Liver (tissue), 9 donors: ENCODE measurements around the gene RNF41. TPM values are rescaled to one million over a fixed set of nuclear protein-coding genes. Genes with fewer than 3 reads are reported as not detected.

Experiments used
- DNase-seq: peaks from one replicate; pipeline ENCODE4 v3.0.0-alpha.2; 2017; ENCODE audit warnings: low spot score
- H3K27ac ChIP-seq, 2 donors: one replicate each; pipeline ENCODE4 v1.7.0; 2013; ENCODE audit warnings: inconsistent platforms in 2 of 2, low read length in 2 of 2, control low read depth in 1 of 2, low read depth in 1 of 2, mild to moderate bottlenecking in 1 of 2
- H3K27me3 ChIP-seq, 4 donors: one replicate each; pipeline versions ENCODE4 v1.6.1 to v1.7.0; 2013; ENCODE audit warnings: low read length in 3 of 4, inconsistent platforms in 1 of 4, mild to moderate bottlenecking in 1 of 4, moderate library complexity in 1 of 4; ENCODE audit not compliant: control insufficient read depth in 4 of 4, insufficient read depth in 4 of 4
- H3K36me3 ChIP-seq, 4 donors: one replicate each; pipeline versions ENCODE4 v1.6.1 to v1.7.0; 2013; ENCODE audit warnings: low read length in 3 of 4, mild to moderate bottlenecking in 3 of 4, low read depth in 1 of 4, moderate library complexity in 1 of 4; ENCODE audit not compliant: control insufficient read depth in 4 of 4, insufficient read depth in 3 of 4
- H3K4me1 ChIP-seq, 4 donors: one replicate each; pipeline versions ENCODE4 v1.6.1 to v1.7.0; 2013; ENCODE audit warnings: low read length in 3 of 4, mild to moderate bottlenecking in 3 of 4, moderate library complexity in 1 of 4; ENCODE audit not compliant: control insufficient read depth in 4 of 4, insufficient read depth in 4 of 4
- H3K4me3 ChIP-seq, 3 donors: one replicate each; pipeline versions ENCODE4 v1.6.1 to v1.7.0; 2013; ENCODE audit warnings: low read length in 3 of 3, control low read depth in 1 of 3, low read depth in 1 of 3, mild to moderate bottlenecking in 1 of 3
- H3K9ac ChIP-seq, 2 donors: one replicate each; pipeline ENCODE4 v1.7.0; 2013; ENCODE audit warnings: low read length in 2 of 2, mild to moderate bottlenecking in 2 of 2, moderate library complexity in 2 of 2, control low read depth in 1 of 2, low read depth in 1 of 2
- H3K9me3 ChIP-seq, 4 donors: one replicate each; pipeline versions ENCODE4 v1.6.1 to v1.7.0; 2013; ENCODE audit warnings: low read length in 3 of 4; ENCODE audit not compliant: control insufficient read depth in 4 of 4
- ATF3 ChIP-seq: IDR thresholded peaks from 2 replicates; pipeline ENCODE4 v1.6.1; 2016; ENCODE audit warnings: antibody characterized with exemption
- EGR1 ChIP-seq, 2 donors: IDR thresholded peaks; 2 replicates each; pipeline ENCODE4 v1.6.1; 2016 to 2018; ENCODE audit warnings: antibody characterized with exemption in 2 of 2, low read depth in 2 of 2
- FOXA1 ChIP-seq: IDR thresholded peaks from 2 replicates; pipeline ENCODE4 v1.6.1; 2016; ENCODE audit warnings: antibody characterized with exemption
- GABPA ChIP-seq, 2 donors: IDR thresholded peaks in 1 of 2; conservative IDR thresholded peaks in 1 of 2; 2 replicates each; pipeline ENCODE4 v1.6.1; 2016; ENCODE audit warnings: antibody characterized with exemption in 2 of 2, mild to moderate bottlenecking in 1 of 2, moderate library complexity in 1 of 2
- HNF4A ChIP-seq, 2 donors: conservative IDR thresholded peaks; 2 replicates each; pipeline ENCODE4 v1.6.1; 2016; ENCODE audit warnings: antibody characterized with exemption in 2 of 2, mild to moderate bottlenecking in 2 of 2
- HNF4G ChIP-seq: IDR thresholded peaks from 2 replicates; pipeline ENCODE4 v1.6.1; 2016; ENCODE audit warnings: antibody characterized with exemption
- JUND ChIP-seq, 2 donors: IDR thresholded peaks; 2 replicates each; pipeline ENCODE4 v1.6.1; 2016; ENCODE audit warnings: antibody characterized with exemption in 2 of 2
- NR2F2 ChIP-seq: IDR thresholded peaks from 2 replicates; pipeline ENCODE4 v1.6.1; 2016; ENCODE audit warnings: antibody characterized with exemption
- RAD21 ChIP-seq, 2 donors: IDR thresholded peaks; 2 replicates each; pipeline ENCODE4 v1.6.1; 2016; ENCODE audit warnings: antibody characterized with exemption in 2 of 2, mild to moderate bottlenecking in 2 of 2
- RXRA ChIP-seq, 2 donors: IDR thresholded peaks; 2 replicates each; pipeline ENCODE4 v1.6.1; 2017 to 2018; ENCODE audit warnings: antibody characterized with exemption in 2 of 2, mild to moderate bottlenecking in 1 of 2
- SP1 ChIP-seq: IDR thresholded peaks from 2 replicates; pipeline ENCODE4 v1.6.1; 2018; ENCODE audit warnings: antibody characterized with exemption, mild to moderate bottlenecking
- TAF1 ChIP-seq: conservative IDR thresholded peaks from 2 replicates; pipeline ENCODE4 v1.6.1; 2016; ENCODE audit warnings: antibody characterized with exemption, mild to moderate bottlenecking
- YY1 ChIP-seq: IDR thresholded peaks from 2 replicates; pipeline ENCODE4 v1.6.1; 2016; ENCODE audit warnings: antibody characterized with exemption, mild to moderate bottlenecking
- WGBS: extraction: QIAGEN DNeasy Blood & Tissue Kit; methylation state at CpG from one replicate; pipeline ENCODE4 v1.1.7; 2013; 5-methylcytosine and 5-hydroxymethylcytosine counted together
- polyA plus RNA-seq, 2 donors: library from polyadenylated mRNA; stranded (reverse) in 1 of 2; unstranded in 1 of 2; fragments of 200-250 nt in 1 of 2; fragments of >200 nt in 1 of 2; fragmentation: Nextera tagmentation in 1 of 2; extraction: Ambion mirVana in 1 of 2; gene quantifications; one replicate each; pipeline versions ENCODE4 v1.2.1 to v1.2.3, GENCODE V29; 2013 to 2015
- total RNA-seq, 2 donors: library from RNA; depleted of rRNA; stranded (reverse); fragments of >200 nt; gene quantifications; one replicate each; pipeline ENCODE4 v1.2.3, GENCODE V29; 2014
- TF ChIP-seq, protein P1 (sequence below): IDR thresholded peaks from 2 replicates; pipeline ENCODE4 v1.6.1; 2016; ENCODE audit warnings: antibody characterized with exemption
- TF ChIP-seq, protein P2 (sequence below): fragments of 150-350 bp; IDR thresholded peaks from 2 replicates; pipeline ENCODE4 v1.5.1; 2017; ENCODE audit warnings: improper control_type of control experiment, low read depth, low read length; ENCODE audit not compliant: missing input control
- TF ChIP-seq, protein P3 (sequence below): IDR thresholded peaks from 2 replicates; pipeline ENCODE4 v1.6.1; 2016; ENCODE audit warnings: antibody characterized with exemption
- donor health status: healthy.
- donor health status: healthy.
- donor health status: healthy.
- donor health status: healthy.
- donor health status: healthy.

Gene RNF41
- total and polyA plus RNA-seq, 4 donors = 7.6 to 31.8 (median 16.8) TPM

DNA sequence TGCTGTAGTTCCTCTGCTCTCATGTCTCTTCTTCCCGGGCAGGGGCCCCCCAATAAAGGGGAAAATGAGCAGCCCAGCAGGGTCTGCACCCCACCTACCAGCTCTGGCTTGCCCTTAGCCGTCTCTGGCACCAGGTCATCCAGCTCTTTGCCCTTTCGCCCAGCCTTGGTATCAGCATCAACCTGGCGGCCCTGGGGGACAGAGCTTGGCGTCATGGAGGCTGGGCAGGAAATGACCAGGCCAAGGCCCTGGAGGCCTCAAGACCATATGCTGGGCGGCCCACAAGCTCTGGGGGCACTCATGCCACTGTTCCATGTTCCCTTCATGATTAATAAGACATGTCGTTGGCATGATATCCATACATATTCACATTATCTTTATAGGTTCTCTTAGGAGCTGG lies 48.9 kb downstream of the RNF41 start:
- peaks cover 13 to 71% (median 60%) of the 10 kb centered on the region in 4 donors for H3K36me3 ChIP-seq
- H3K9ac ChIP-seq = no peak overlapping the region
- no peaks in the 10 kb centered on the region for H3K9me3 ChIP-seq
- no peaks in the 10 kb centered on the region for H3K27me3 ChIP-seq
- TF ChIP-seq RAD21 (IDR thresholded peaks at IDR 0.05) (no peak), EGR1 (IDR thresholded peaks at IDR 0.05; ENCODE audit: low read depth in 2 of 2) (no peak), YY1 (no peak), JUND (IDR thresholded peaks at IDR 0.05) (no peak), ATF3 (no peak), TAF1 (no peak), HNF4G (no peak), RXRA (IDR thresholded peaks at IDR 0.05) (no peak), GABPA (IDR thresholded peaks at IDR 0.05 in 1 of 2, conservative IDR thresholded peaks at IDR 0.05 in 1 of 2) (no peak), FOXA1 (no peak), HNF4A (conservative IDR thresholded peaks at IDR 0.05) (no peak)
- TF ChIP-seq, protein P1, sequence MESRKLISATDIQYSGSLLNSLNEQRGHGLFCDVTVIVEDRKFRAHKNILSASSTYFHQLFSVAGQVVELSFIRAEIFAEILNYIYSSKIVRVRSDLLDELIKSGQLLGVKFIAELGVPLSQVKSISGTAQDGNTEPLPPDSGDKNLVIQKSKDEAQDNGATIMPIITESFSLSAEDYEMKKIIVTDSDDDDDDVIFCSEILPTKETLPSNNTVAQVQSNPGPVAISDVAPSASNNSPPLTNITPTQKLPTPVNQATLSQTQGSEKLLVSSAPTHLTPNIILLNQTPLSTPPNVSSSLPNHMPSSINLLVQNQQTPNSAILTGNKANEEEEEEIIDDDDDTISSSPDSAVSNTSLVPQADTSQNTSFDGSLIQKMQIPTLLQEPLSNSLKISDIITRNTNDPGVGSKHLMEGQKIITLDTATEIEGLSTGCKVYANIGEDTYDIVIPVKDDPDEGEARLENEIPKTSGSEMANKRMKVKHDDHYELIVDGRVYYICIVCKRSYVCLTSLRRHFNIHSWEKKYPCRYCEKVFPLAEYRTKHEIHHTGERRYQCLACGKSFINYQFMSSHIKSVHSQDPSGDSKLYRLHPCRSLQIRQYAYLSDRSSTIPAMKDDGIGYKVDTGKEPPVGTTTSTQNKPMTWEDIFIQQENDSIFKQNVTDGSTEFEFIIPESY = no peak
- TF ChIP-seq, protein P2, sequence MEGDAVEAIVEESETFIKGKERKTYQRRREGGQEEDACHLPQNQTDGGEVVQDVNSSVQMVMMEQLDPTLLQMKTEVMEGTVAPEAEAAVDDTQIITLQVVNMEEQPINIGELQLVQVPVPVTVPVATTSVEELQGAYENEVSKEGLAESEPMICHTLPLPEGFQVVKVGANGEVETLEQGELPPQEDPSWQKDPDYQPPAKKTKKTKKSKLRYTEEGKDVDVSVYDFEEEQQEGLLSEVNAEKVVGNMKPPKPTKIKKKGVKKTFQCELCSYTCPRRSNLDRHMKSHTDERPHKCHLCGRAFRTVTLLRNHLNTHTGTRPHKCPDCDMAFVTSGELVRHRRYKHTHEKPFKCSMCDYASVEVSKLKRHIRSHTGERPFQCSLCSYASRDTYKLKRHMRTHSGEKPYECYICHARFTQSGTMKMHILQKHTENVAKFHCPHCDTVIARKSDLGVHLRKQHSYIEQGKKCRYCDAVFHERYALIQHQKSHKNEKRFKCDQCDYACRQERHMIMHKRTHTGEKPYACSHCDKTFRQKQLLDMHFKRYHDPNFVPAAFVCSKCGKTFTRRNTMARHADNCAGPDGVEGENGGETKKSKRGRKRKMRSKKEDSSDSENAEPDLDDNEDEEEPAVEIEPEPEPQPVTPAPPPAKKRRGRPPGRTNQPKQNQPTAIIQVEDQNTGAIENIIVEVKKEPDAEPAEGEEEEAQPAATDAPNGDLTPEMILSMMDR = no peak
- TF ChIP-seq, protein P3, sequence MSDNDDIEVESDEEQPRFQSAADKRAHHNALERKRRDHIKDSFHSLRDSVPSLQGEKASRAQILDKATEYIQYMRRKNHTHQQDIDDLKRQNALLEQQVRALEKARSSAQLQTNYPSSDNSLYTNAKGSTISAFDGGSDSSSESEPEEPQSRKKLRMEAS = no peak
- no peak for DNase-seq
- 86% methylated on average over 7 of the region's 7 CpGs for WGBS
- no peak overlapping the region for H3K27ac ChIP-seq
- no peaks in the 10 kb centered on the region for H3K4me1 ChIP-seq
- no peak overlapping the region for H3K4me3 ChIP-seq

GRCh38 chr12:56169229-56169759 lies 52.4 kb downstream of the RNF41 start:
- Histone ChIP-seq H3K27ac (no peak overlapping the region), H3K27me3 (no peaks in the 10 kb centered on the region), H3K4me3 (no peak overlapping the region), H3K36me3 (peaks cover 16 to 77% (median 60%) of the 10 kb centered on the region in 4 donors), H3K9me3 (no peaks in the 10 kb centered on the region), H3K9ac (no peak overlapping the region), H3K4me1 (no peaks in the 10 kb centered on the region)
- no peak for DNase-seq
- WGBS = 87% methylated on average over 11 of the region's 11 CpGs
- TF ChIP-seq SP1 = no peak
- no peak for TF ChIP-seq RAD21 (IDR thresholded peaks at IDR 0.05)
- TF ChIP-seq JUND (IDR thresholded peaks at IDR 0.05) = no peak
- no peak for TF ChIP-seq EGR1 (IDR thresholded peaks at IDR 0.05; ENCODE audit: low read depth in 2 of 2)
- no peak for TF ChIP-seq YY1
- no peak for TF ChIP-seq GABPA (IDR thresholded peaks at IDR 0.05 in 1 of 2, conservative IDR thresholded peaks at IDR 0.05 in 1 of 2)
- TF ChIP-seq, protein P2 = no peak
- TF ChIP-seq HNF4G = no peak
- TF ChIP-seq TAF1 = no peak
- no peak for TF ChIP-seq HNF4A (conservative IDR thresholded peaks at IDR 0.05)
- no peak for TF ChIP-seq NR2F2
- TF ChIP-seq, protein P3 = no peak
